Loucy (cell line): ENCODE measurements around the gene MAP6.

Experiments
- CTCF ChIP-seq: fragments of 200-600 bp; sonication (generic); conservative IDR thresholded peaks from 2 replicates; pipeline ENCODE4 v1.5.1; 2014; ENCODE audit warnings: mild to moderate bottlenecking, antibody characterized with exemption, low read length
- EZH2phosphoT487 ChIP-seq: fragments of 200-600 bp; IDR thresholded peaks from 2 replicates; pipeline ENCODE4 v1.6.1; 2018; ENCODE audit warnings: antibody characterized with exemption, mild to moderate bottlenecking, moderate library complexity, borderline replicate concordance

DNA sequence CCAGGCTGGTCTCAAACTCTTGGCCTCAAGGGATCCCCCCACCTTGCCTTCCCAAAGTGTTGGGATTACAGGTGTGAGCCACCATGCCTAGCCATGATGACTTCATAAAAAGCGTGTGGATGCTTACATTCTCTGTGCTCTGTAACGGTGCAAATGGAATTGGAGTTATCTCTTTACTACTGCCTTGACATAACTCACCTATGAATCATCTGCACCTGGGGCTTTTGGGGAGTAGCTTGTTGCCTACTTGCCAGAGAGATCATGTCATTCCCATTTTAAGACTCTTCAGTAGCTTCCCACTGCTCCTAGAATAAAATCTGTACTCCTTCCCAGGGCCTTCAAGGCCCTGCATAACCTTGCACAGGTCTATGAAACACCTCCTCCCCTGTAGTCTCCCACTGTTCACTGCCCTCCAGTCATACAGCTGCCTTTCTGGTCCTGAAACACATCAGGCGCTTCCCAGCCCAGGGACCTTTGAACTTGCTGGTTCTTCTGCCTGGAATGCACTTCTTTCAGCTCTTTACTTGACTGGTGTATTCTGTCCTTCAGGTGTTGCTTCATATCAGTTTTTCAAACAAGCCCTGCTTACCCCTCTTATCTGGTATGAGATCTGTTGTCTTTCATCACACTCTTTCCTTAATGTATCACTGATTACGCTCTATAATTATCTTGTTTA lies 29.2 kb upstream of the MAP6 start:
- TF ChIP-seq CTCF (no peak), EZH2phosphoT487 (no peak)
